GM21381 (cell line): ENCODE results near the gene SDK2.

Experiments used
- ATAC-seq: cut with Tn5 transposase; IDR thresholded peaks from one replicate; pipeline ENCODE4 v1.9.1; 2021; ENCODE audit warnings: mild to moderate bottlenecking, moderate library complexity; ENCODE audit not compliant: unreplicated experiment

The SDK2 gene

DNA sequence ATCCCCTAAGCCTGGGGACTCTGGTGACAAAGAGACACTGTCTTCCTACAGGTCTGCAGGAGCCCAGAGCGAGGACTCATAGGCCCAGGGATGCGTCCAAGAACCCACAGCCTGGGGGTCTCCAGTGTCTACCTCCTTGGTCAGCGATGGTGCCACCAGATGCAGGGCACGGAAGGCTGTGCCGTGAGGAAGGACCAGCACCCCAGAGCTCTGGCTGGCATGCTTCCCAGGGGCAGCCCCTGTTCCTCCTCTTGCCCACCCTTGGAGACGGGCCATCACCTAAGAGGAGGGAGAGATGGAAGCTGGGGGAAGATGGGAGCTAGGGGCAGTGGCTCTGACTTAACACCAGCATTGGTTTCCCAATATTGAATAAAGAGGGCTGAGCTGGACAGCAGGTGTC, 125.2 kb downstream of the SDK2 start:
- no peak for ATAC-seq

DNA sequence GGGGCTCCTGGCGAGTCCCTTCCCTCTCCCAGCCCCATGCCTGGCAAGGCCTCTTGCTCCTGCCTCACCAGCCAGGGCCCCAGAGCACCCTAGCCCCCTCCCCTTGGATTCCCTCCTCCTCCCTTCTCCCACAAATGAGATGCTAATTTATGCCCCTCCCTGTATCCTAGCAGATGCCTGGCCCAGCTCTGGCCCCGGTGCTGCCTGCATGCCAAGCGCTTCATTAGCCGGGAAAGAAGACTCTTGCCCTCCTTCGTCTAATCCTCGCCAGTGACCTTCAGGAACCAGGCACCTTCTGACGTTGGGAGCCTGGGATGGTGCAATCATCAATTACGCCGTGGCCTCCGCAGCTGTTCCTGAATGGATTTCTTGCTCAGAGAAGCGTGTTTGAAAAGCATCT, 127.8 kb downstream of the SDK2 start:
- ATAC-seq, result no peak

GRCh38 chr17:73514146-73514863, 129.9 kb downstream of the SDK2 start:
- no peak for ATAC-seq

DNA sequence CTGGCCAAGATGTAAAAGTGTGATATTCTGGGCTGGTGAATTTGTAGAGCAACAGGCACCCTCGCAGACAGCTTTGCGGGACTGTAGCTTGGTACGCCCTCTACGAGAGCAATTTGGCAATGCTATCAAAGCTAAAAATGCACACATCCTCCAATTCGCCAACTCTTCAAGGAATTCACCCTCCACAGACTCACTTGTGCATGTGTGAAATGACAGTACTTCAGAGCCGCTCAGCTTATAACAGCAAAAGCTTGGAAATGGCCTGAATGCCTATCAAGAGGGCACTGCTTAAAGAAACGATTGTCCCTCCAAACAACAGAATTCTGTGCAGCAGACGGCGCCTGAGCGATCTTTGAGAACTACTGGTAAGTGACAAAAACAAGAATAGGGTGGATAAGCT, 130.8 kb downstream of the SDK2 start:
- no peak for ATAC-seq

DNA sequence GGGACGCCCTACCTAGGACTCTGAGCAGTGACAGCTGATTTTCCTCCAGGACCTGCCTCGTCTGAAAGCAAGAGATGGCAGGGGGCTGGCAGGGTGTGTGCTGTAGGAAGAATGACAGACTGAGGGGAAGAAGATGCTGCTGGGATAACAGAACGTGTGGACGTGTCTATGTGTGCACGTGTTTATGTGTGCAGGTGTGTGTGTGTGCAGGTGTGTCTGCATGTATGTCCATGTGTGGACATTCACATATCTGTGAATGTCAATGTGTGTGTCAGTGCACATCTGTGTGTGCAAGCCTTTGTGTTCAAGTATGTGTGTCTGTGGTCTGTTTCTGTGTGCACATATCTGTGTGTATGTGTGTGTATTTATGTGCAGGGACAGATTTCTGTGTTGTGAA, 132.5 kb downstream of the SDK2 start:
- no peak for ATAC-seq

DNA sequence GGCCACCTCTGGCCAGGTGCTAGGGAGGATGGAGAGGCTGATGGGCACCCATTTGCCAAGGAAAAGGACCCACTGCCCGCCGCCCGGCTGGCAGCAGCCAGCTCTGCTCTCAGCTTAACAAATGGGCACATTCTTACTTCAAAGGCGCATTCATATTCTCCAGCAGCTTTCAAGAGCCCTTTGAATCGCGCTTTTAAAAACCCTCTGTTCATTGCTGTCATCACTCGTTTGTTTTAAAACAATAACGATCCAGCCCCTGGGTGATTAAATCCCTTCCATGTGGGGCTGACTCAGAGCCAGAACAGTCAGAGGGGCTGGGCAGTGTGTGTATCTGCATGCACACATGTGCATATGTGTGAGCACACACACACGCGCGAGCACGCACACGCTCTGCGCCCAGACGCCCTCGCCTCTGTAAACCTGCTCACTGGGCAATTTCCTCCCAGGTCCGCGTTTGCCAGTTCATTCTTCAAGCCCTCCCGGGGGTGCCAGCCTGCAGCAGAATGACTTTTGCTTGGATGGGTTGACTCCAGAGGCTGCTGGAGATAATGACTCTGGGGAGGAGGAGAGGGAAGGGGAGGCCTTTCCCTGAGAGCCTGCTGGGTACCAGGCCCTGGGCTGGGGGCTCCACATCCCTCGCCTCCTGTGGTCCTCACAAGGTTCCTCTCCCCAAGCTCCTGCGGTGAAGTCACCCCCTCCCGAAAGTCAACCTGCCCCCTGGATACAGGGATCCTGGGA, 133.1 kb downstream of the SDK2 start:
- no peak for ATAC-seq

DNA sequence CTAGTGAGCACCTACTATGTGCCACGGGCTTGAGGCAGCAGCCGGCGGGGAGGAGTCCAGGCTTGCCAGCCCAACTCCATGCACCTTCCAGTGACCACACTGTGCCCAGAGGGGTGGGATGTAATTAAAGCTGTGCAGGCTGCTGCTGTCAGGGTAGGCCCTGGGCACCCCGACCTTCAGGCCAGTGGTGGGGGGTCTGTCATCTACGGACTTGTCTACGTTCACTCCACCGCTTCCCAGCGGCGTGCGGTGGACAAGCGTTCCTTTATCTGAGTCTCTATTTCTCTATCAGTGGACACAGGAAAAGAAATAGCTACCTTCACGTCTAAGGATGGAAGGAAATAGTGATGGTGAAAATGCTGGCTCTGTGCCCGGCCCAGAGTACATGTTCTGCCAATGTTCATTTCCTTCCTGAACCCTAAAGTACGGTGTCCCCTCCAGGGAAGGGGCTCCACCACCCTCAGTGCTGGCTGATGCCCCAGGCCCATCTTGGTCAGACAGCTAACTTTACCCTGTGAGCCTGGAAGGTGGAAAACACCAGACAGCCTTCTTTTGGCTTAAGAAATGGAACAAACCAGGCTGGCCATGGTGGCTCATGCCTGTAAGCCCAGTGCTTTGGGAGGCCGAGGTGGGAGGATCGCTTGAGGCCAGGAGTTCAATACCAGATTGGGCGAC, 135.2 kb downstream of the SDK2 start:
- no peak for ATAC-seq

- no peak for ATAC-seq
Measured at GRCh38 chr17:73508057-73508930, 136.0 kb downstream of the SDK2 start.

DNA sequence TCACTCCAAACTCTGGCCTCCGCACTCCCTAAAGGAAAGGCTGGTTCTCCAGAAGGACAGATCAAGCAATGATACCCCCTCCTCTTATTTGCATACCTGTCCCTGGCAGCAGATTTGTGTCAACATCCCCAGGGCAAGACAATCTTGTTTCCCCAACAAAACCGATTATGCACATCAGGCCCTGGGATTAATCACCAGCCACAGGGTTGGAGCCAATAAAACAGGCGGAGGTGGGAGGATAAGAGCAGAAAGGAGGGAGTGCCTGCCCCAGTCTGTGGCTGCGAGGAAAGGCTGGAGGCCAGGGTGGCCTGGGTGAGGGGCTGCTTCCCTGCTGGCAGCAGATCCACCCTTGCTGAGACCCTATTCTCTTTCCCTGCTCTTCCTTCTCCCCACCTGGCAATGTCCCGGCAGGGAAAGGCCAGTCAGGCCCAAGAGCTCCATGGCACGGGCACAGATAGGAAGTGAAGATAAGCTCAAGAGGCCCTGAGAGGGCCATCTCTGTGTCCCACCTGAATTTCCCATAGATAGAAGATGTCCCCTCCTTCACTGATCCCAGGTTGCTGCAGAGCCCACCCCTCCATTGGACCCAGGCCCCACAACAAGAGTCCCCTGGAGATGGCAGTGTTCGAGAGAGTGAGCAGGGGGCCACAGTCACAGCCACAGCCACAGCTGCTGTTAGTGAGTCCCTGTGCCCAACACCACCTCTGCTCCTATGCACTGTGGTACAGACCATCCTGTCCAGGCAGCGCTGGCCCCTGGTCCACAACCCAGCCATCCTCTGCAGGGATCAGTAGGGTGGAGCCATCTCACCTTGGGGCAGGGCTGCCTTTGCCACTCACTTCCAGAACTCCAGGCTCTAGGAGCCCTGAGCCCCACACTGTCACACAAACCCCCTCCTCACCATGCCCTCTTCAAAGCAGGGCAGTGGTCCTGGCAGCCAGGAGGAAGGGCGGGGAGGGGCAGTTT, 137.5 kb downstream of the SDK2 start:
- ATAC-seq, result no peak

DNA sequence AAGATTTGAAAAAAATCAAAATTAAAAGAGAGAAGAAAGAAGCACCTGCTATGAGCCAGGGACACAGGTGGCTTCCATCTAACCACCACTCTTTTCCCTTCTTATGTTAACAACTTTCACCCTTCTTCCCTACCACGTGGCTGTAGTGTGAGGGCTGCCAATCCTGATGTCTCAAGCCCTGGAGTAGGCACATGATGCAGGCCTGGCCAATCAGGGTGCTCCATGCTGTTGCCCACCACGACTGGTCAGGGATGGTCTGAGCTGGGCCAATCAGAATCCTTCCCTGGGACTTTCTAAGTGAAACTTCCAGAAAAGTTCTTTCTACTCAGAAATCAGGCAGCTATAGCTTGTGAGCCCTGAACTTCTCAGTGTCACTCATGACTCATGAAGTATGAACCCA, 140.7 kb downstream of the SDK2 start:
- ATAC-seq, result no peak

GRCh38 chr17:73500414-73500999, 143.7 kb downstream of the SDK2 start:
- ATAC-seq, result no peak

DNA sequence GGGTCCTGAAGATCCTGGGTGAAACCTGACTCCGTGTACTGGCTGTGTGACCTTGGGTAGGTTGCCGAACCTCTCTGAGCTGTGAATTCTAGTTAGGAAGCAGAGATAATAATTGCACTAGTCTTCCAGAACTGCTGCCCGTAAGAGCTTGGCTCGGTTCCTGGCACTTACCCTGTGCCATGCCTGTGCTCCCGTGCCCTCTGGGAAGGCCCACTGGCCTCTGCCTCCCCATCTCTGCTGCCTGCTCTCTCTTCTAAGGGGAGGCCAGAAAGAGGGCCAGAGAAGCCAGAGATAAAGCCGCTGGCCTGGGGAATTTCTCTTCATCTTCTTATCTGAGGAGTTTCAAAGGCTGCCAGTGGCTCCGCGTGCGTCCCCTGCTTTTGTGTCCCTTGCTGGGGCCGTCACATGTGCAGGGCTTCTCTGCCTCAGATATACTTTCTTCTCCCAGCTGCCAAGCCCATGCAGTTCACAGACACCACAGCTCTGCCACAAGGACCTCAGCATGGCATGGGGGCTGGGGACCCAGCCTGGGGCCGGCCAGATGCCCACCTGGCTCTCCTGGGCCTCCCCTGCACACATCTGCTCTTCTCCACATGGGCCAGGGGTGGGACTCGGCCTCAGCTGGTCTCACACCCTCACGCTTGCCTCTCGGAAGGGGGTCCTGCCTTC, 145.2 kb downstream of the SDK2 start:
- no peak for ATAC-seq

DNA sequence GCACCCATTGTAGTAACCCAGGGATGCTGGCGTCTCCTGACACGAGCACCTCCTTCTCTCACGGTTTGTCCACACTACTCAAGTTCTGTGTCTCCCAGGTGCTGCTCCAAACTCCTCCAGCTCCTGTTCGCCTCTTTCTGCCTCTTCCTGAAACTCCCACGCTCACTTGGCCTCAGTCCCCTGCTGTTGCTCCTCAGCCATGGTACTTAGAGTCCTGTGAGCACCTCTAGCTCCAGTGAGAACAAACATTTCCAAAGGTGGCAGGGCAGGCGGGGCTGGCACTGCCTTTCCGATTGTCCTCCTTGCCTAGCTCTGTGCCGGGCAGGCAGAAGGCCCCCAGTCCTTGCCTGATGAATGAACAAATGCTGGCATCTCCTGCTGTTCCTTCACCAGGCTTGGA, 146.1 kb downstream of the SDK2 start:
- ATAC-seq, result no peak

DNA sequence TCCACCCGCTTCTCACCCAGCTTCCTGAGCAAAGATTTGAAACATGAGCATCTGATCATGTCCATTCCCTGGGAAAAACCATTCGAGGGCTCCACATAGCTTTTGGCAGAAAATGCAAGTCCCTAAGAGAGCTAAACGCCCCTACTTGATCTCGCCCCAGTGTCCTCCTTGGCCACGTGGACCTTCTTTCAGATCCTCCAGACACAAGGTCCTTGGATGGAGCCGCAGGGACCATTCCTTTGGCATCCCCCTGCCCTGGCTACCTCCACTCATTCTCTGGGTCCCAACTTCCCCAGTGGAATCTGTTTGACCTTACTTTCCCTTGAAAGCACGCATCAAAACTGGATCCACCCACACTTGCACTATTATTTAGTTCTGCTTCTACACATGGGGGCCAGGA, 146.5 kb downstream of the SDK2 start:
- no peak for ATAC-seq

DNA sequence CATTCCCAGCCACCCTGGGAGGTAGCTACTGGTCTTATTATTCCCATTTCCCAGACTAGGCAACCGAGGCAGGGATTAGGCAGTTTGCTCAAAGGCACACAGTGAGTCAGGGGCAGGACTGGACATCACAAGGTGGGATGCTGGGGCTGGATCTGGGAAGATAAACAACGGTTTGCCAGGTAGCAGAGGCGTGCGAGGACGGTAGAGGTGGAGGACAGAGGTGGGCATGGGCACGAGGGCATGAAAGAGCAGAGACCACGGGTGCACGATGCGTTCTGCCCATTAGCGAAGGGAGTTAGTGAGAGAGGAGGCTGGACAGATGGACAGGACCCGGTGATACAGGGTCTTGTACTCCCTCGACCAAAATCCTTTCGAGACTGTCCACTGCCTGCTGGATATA, 148.0 kb downstream of the SDK2 start:
- no peak for ATAC-seq

GRCh38 chr17:73495641-73496040, 148.6 kb downstream of the SDK2 start:
- ATAC-seq, result no peak

DNA sequence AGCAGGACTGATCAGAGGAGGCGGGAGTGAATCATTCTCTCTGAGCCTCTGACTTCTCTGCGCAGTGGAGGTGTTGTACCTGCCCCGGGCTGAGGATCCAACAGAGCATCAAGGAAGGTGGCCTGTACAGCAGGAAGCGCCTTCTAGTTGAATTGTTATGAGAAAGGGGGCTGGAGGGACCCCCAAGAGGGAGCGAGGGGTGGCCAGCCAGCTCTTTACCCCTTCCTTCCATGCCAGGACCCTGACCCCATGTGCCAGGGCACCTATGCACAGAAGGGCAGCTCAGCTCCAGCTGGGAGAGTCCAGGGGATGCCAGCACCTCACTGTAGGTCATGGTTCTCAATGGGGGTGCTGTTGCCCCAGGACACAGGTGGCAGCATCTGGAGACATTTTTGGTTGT, 149.3 kb downstream of the SDK2 start:
- ATAC-seq, result no peak

DNA sequence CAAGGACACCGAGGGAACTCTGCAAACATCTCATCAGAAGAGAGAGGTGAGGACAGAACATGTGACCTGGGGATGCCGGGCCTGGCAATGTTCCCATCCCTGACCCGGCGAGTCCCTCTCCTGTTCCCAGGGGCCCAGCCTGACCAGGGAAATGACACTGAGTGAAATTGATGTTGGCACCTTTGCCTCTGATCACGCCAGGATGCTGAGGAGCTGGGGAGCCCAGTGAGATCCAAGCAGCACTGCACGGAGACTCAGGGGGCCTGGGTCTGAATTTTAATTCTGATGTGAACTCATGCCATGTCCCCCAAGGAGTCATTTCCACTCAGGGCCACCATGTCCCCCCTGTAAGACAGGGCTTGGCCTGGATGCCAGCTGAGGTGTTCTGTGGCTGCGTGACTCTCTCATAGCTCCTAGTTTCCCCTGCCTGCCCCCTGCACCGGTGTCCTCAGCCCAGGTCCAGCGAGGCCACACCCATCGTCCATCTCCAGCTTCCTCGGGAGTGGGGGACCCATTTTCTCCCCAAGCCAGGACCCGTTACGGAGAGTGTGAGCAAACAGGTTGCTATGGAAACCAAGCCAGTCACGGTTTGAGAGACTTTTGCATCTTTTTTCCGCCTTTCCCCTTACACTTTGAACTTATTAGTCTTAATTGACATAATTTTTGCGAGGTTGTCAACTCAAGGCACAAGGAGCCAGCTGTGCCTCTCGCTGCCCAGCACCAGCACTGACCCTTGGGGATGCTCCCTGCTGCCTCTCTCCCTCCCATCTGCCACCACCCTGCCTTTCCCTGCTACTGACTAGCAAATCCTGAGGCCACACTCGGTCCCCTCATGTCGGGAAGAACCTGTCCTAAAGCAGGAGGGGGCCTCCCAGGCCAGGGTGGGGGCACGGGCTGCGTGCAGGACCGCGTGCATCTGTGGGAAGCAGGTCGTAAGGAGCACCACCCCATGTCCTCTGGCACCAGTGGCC, 150.0 kb downstream of the SDK2 start:
- no peak for ATAC-seq
